ENCODE data around the gene LARGE1. TPM values are rescaled to one million over a fixed set of nuclear protein-coding genes. Genes with fewer than 3 reads are reported as not detected.

The LARGE1 gene
- total and polyA plus RNA-seq, 2 of the 8 experiments (the other 6 are each of a cell fraction or from before 2014, with no cell fraction given): 43.7 to 83.0 TPM

GRCh38 chr22:33851240-33851639 lies 69.0 kb downstream of the LARGE1 start:
- Histone ChIP-seq H3K9me3 (ENCODE audit: insufficient read depth in 2 of 2, low read depth in 1 of 2, low read length in 1 of 2) (no peaks in the 10 kb centered on the region), H3K79me1 (ENCODE audit: low read depth, low read length) (peaks cover 8% of the 10 kb centered on the region), H3K79me2 (ENCODE audit: control insufficient read depth in 1 of 2, insufficient read depth in 2 of 2, low read length in 2 of 2) (peaks cover 11 to 91% of the 10 kb centered on the region in 2 experiments), H2BK120ac (replicated peaks; ENCODE audit: low read depth, low read length) (no peak overlapping the region), H4K91ac (replicated peaks; ENCODE audit: insufficient read length, low read length) (no peak overlapping the region), H2BK15ac (ENCODE audit: low read length) (no peak overlapping the region), H3K27me3 (replicated peaks in 1 of 4; ENCODE audit: control insufficient read depth in 3 of 4, extremely low read depth in 1 of 4, insufficient read depth in 3 of 4, low read length in 3 of 4) (no peaks in the 10 kb centered on the region), H2AFZ (ENCODE audit: low read length) (no peak overlapping the region), H4K5ac (ENCODE audit: insufficient read length, low read depth, low read length) (peak overlapping the region; percentile 1), H3K4me2 (ENCODE audit: insufficient read depth in 1 of 2, low read depth in 2 of 2, low read length in 2 of 2) (peak overlapping the region; percentile 45 to 63), H3K9ac (replicated peaks in 1 of 4; ENCODE audit: extremely low read depth in 1 of 4, low read depth in 3 of 4, low read length in 3 of 4) (peak overlapping the region in 2 of 4 experiments; percentile 40 to 60; a peak in 4 of 7 replicates), H2BK12ac (ENCODE audit: low read depth, low read length) (peak overlapping the region; percentile 35; the same call in 1 of the 2 replicates), H4K20me1 (replicated peaks in 1 of 2; ENCODE audit: control insufficient read depth in 1 of 2, insufficient read depth in 2 of 2, low read length in 2 of 2) (peaks cover 0 to 2% of the 10 kb centered on the region in 2 experiments), H3K23ac (ENCODE audit: insufficient read length) (no peak overlapping the region), H4K8ac (ENCODE audit: extremely low read depth, insufficient read depth, low read length) (no peak overlapping the region), H3K56ac (replicated peaks; ENCODE audit: insufficient read length, low read depth, low read length) (no peak overlapping the region), H3K23me2 (ENCODE audit: low read depth, low read length) (no peaks in the 10 kb centered on the region; the same call in 1 of the 2 replicates), H3K14ac (ENCODE audit: insufficient read length) (no peak overlapping the region), H3K4me3 (ENCODE audit: extremely low read depth in 1 of 4, insufficient read depth in 2 of 4, low read depth in 3 of 4, low read length in 4 of 4) (peak overlapping the region in 1 of 4 experiments; percentile 48; a peak in 3 of 8 replicates), H2BK20ac (ENCODE audit: low read length) (0 out of 2 replicates have a peak overlapping the region, but pooled peaks have one; percentile 19), H2AK5ac (ENCODE audit: low read depth, low read length) (no peak overlapping the region), H3K36me3 (ENCODE audit: control insufficient read depth in 2 of 4, insufficient read depth in 4 of 4, low read length in 3 of 4) (0 out of 8 replicates have a peak, but pooled peaks cover 0 to 2% (median 0%) of the 10 kb centered on the region in 4 experiments), H3K4ac (replicated peaks; ENCODE audit: insufficient read length, low read depth, low read length) (no peak overlapping the region), H3K18ac (ENCODE audit: extremely low read depth, low read length) (peak overlapping the region; percentile 67; the same call in 1 of the 2 replicates), H2BK5ac (ENCODE audit: low read depth, low read length) (peak overlapping the region; percentile 77), H3K27ac (ENCODE audit: low read depth, low read length) (peak overlapping the region; percentile 94), H3K4me1 (replicated peaks in 1 of 4; ENCODE audit: control insufficient read depth in 3 of 4, insufficient read depth in 4 of 4, low read length in 3 of 4) (peaks cover 35 to 58% (median 48%) of the 10 kb centered on the region in 4 experiments)
- ChIA-PET POLR2A (ENCODE audit: partially characterized antibody) (interaction anchor here (0.9 to 2.6 kb wide), 8 partner anchors 8 to 67 kb away, joined by 3 to 11 read pairs (median 4); no protein-coding TSS in a partner anchor), CTCF (ENCODE audit: partially characterized antibody) (interaction anchor here (1.4 to 2.3 kb wide), 3 partner anchors 15 to 72 kb away, joined by 3 to 5 read pairs (median 4); no protein-coding TSS in a partner anchor)
- WGBS, 2 experiments (ENCODE audit: extremely low coverage in 1 of 2, insufficient coverage in 1 of 2, insufficient read length in 1 of 2, insufficient replicate concordance in 2 of 2, low coverage in 1 of 2, low lambda C conversion rate in 2 of 2, missing lambda C conversion rate in 1 of 2): 54% methylated on average over 5 of the region's 5 CpGs; no CpG with 5 or more reads in 1 of the 2 experiments
- no peak for DNase-seq (ENCODE audit: low read depth in 1 of 2, low spot score in 2 of 2)
- FAIRE-seq: peak; percentile 7
- no peak for TF ChIP-seq RBBP5 (IDR thresholded peaks at IDR 0.05; ENCODE audit: borderline replicate concordance, low read depth, low read length)
- TF ChIP-seq FOSL1 (IDR thresholded peaks at IDR 0.05; ENCODE audit: insufficient read depth, low read depth, low read length): no peak
- TF ChIP-seq SAP30 (IDR thresholded peaks at IDR 0.05; ENCODE audit: insufficient read depth, insufficient replicate concordance, low read length): no peak
- TF ChIP-seq BCL11A (IDR thresholded peaks at IDR 0.05; ENCODE audit: low read depth in 2 of 2, low read length in 2 of 2): no peak
- TF ChIP-seq HDAC6 (IDR thresholded peaks at IDR 0.05; ENCODE audit: low read depth, low read length): no peak
- TF ChIP-seq CHD2 (IDR thresholded peaks at IDR 0.05; ENCODE audit: low read length): no peak
- TF ChIP-seq SRF (IDR thresholded peaks at IDR 0.05; ENCODE audit: low read depth, low read length): no peak
